Loucy (cell line): ENCODE measurements around the gene FUNDC2.
A peak's percentile ranks its signal among the peaks of the same experiment; 100 is the strongest.

Source experiments
- H2AFZ ChIP-seq: fragments of 200-600 bp; sonication (generic); 2 replicates; pipeline ENCODE4 v1.6.0; 2016; ENCODE audit warnings: antibody characterized with exemption, mild to moderate bottlenecking, low read length, moderate library complexity
- H3F3A ChIP-seq: fragments of 200-600 bp; 2 replicates; pipeline ENCODE4 v1.6.0; 2016; ENCODE audit warnings: antibody characterized with exemption, low read depth, mild to moderate bottlenecking
- H3K27me3 ChIP-seq: fragments of 200-600 bp; sonication (generic); 2 replicates; pipeline ENCODE4 v1.6.1; 2014; ENCODE audit warnings: low read length, mild to moderate bottlenecking; ENCODE audit not compliant: insufficient read depth, poor library complexity, severe bottlenecking
- H3K36me3 ChIP-seq: fragments of 200-600 bp; sonication (generic); 2 replicates; pipeline ENCODE4 v1.6.1; 2016; ENCODE audit warnings: low read length; ENCODE audit not compliant: insufficient read depth
- H3K4me1 ChIP-seq: fragments of 200-600 bp; sonication (generic); 2 replicates; pipeline ENCODE4 v1.5.1; 2014; ENCODE audit warnings: low read length, mild to moderate bottlenecking; ENCODE audit not compliant: insufficient read depth, poor library complexity, severe bottlenecking
- H3K4me2 ChIP-seq: fragments of 200-600 bp; sonication (generic); 2 replicates; pipeline ENCODE4 v1.6.0; 2014; ENCODE audit warnings: antibody characterized with exemption, low read length, low read depth, mild to moderate bottlenecking; ENCODE audit not compliant: poor library complexity, severe bottlenecking
- H3K4me3 ChIP-seq: fragments of 200-600 bp; sonication (generic); 2 replicates; pipeline ENCODE4 v1.5.1; 2014; ENCODE audit warnings: low read length, mild to moderate bottlenecking, mixed read lengths; ENCODE audit not compliant: poor library complexity, severe bottlenecking
- H3K79me2 ChIP-seq: fragments of 200-600 bp; sonication (generic); 2 replicates; pipeline ENCODE4 v1.6.1; 2014; ENCODE audit warnings: low read length; ENCODE audit not compliant: insufficient read depth
- H3K9ac ChIP-seq: fragments of 200-600 bp; sonication (generic); 2 replicates; pipeline ENCODE4 v1.6.0; 2014; ENCODE audit warnings: mild to moderate bottlenecking, low read depth, low read length, moderate library complexity; ENCODE audit not compliant: poor library complexity, severe bottlenecking
- H3K9me2 ChIP-seq: fragments of 200-600 bp; sonication (generic); replicated peaks from 2 replicates; pipeline ENCODE4 v1.6.1; 2016; ENCODE audit warnings: low read depth, low read length, mixed read lengths
- H3K9me3 ChIP-seq: fragments of 200-600 bp; sonication (generic); 2 replicates; pipeline ENCODE4 v1.6.1; 2014; ENCODE audit warnings: mild to moderate bottlenecking, antibody characterized with exemption, low read length, low read depth; ENCODE audit not compliant: insufficient read depth
- H4K20me1 ChIP-seq: fragments of 200-600 bp; sonication (generic); 2 replicates; pipeline ENCODE4 v1.6.0; 2014; ENCODE audit warnings: antibody characterized with exemption, low read length, mild to moderate bottlenecking; ENCODE audit not compliant: insufficient read depth, poor library complexity, severe bottlenecking
- CTCF ChIP-seq: fragments of 200-600 bp; sonication (generic); conservative IDR thresholded peaks from 2 replicates; pipeline ENCODE4 v1.5.1; 2014; ENCODE audit warnings: mild to moderate bottlenecking, antibody characterized with exemption, low read length
- EZH2phosphoT487 ChIP-seq: fragments of 200-600 bp; IDR thresholded peaks from 2 replicates; pipeline ENCODE4 v1.6.1; 2018; ENCODE audit warnings: antibody characterized with exemption, mild to moderate bottlenecking, moderate library complexity, borderline replicate concordance

FUNDC2 gene

GRCh38 chrX:155028129-155028528 is 1.5 kb downstream of the FUNDC2 start:
- no peaks in the 10 kb centered on the region for H4K20me1 ChIP-seq
- TF ChIP-seq EZH2phosphoT487: no peak
- peak; percentile 28; the same call in 1 of the 2 replicates for TF ChIP-seq CTCF
- peaks cover 11% of the 10 kb centered on the region for H3K4me1 ChIP-seq
- no peaks in the 10 kb centered on the region for H3K9me2 ChIP-seq
- H3K9me3 ChIP-seq: no peaks in the 10 kb centered on the region
- peak overlapping the region; percentile 100 for H3K4me3 ChIP-seq
- peaks cover 36% of the 10 kb centered on the region for H3K79me2 ChIP-seq
- H2AFZ ChIP-seq: no peak overlapping the region; the same call in 1 of the 2 replicates
- H3K9ac ChIP-seq: peak overlapping the region; percentile 95
- H3K4me2 ChIP-seq: peak overlapping the region; percentile 97
- no peaks in the 10 kb centered on the region for H3K27me3 ChIP-seq
- no peaks in the 10 kb centered on the region for H3K36me3 ChIP-seq
- peaks cover 8% of the 10 kb centered on the region for H3F3A ChIP-seq

GRCh38 chrX:155028877-155029291 is 2.2 kb downstream of the FUNDC2 start:
- Histone ChIP-seq H3F3A (peaks cover 8% of the 10 kb centered on the region), H3K27me3 (no peaks in the 10 kb centered on the region), H3K9me3 (no peaks in the 10 kb centered on the region), H3K36me3 (peaks cover 4% of the 10 kb centered on the region; the same call in 1 of the 2 replicates), H4K20me1 (no peaks in the 10 kb centered on the region), H3K9me2 (no peaks in the 10 kb centered on the region), H2AFZ (no peak overlapping the region), H3K9ac (peak overlapping the region; percentile 95), H3K4me2 (peak overlapping the region; percentile 97), H3K4me3 (peak overlapping the region; percentile 100), H3K4me1 (peaks cover 11% of the 10 kb centered on the region), H3K79me2 (peaks cover 36% of the 10 kb centered on the region)
- no peak for TF ChIP-seq CTCF
- TF ChIP-seq EZH2phosphoT487: no peak

DNA sequence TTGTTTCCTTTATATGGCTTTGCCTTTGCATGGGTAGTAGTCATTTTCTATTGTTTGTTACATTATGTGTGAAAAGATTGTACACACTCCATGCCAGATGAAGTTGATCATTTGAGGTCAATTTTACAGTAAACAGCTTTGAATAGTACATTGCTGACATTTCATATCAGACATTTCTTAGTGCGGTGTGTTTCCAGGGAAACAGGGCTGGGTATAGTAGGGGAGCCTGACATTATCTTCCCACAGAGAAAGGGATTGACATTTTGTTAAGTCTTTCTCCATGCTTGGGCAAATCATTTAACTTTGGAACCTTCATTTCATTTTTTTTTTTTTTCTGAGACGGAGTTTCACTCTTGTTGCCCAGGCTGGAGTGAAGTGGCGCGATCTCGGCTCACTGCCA is 5.0 kb downstream of the FUNDC2 start:
- Histone ChIP-seq H3K4me3 (no peak overlapping the region), H3K9ac (no peak overlapping the region), H3K9me2 (no peaks in the 10 kb centered on the region), H3K4me1 (peaks cover 11% of the 10 kb centered on the region), H2AFZ (no peak overlapping the region), H3K36me3 (peaks cover 14% of the 10 kb centered on the region; the same call in 1 of the 2 replicates), H3K4me2 (no peak overlapping the region), H3K27me3 (no peaks in the 10 kb centered on the region), H3K79me2 (peaks cover 43% of the 10 kb centered on the region), H3K9me3 (0 out of 2 replicates have a peak, but pooled peaks cover 5% of the 10 kb centered on the region), H4K20me1 (no peaks in the 10 kb centered on the region), H3F3A (peaks cover 8% of the 10 kb centered on the region)
- TF ChIP-seq EZH2phosphoT487 (no peak), CTCF (no peak)
